ENCODE results near the gene KRT36.

DNA sequence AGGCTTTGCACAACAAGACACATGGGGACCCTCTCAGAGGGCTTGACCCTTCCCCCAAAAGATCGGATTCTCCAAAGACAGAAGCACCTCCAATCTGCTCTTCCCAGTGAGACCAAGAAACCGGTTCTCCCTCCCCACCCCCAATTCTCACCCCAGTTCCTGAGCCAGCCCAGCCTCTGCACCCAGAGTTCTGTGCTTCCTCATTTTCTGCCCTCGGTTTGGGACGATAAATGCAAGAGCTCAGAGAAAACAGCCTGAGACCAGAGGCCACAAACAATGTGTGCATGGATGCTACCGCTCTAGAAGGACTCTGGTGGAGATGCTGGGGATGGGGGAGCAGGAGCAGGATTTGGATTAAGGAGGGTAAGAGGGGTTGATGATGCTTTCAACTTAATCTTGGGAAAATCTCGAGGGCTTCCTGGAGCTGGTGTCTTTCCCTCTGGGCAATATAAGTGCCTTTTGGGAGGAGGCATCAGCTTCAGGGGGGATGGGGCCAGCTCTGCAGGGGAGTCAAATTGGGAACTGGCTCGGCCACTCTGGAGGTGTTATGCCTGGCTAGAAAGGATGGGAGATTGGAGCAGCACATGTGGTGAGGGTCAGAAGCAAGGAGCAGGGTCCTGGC, 22.9 kb upstream of the KRT36 start:
- no peak for TF ChIP-seq POLR2A (IDR thresholded peaks at IDR 0.05)
- TF ChIP-seq, protein P1, sequence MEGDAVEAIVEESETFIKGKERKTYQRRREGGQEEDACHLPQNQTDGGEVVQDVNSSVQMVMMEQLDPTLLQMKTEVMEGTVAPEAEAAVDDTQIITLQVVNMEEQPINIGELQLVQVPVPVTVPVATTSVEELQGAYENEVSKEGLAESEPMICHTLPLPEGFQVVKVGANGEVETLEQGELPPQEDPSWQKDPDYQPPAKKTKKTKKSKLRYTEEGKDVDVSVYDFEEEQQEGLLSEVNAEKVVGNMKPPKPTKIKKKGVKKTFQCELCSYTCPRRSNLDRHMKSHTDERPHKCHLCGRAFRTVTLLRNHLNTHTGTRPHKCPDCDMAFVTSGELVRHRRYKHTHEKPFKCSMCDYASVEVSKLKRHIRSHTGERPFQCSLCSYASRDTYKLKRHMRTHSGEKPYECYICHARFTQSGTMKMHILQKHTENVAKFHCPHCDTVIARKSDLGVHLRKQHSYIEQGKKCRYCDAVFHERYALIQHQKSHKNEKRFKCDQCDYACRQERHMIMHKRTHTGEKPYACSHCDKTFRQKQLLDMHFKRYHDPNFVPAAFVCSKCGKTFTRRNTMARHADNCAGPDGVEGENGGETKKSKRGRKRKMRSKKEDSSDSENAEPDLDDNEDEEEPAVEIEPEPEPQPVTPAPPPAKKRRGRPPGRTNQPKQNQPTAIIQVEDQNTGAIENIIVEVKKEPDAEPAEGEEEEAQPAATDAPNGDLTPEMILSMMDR (IDR thresholded peaks at IDR 0.05): no peak

Data from uterus (tissue), 2 donors.